ENCODE results near the gene WDR17.

WDR17 gene

GRCh38 chr4:176042195-176042594 lies 23.4 kb upstream of the WDR17 start:
- Histone ChIP-seq H3K27me3 (ENCODE audit: control insufficient read depth, insufficient read depth, low read length, poor library complexity, severe bottlenecking) (no peaks in the 10 kb centered on the region), H3K9me3 (ENCODE audit: control insufficient read depth, low read length) (no peaks in the 10 kb centered on the region), H3K4me1 (ENCODE audit: control insufficient read depth, insufficient read depth, low read length) (no peaks in the 10 kb centered on the region)

GRCh38 chr4:176043838-176044588 lies 21.6 kb upstream of the WDR17 start:
- 73% methylated on average over 9 of the region's 9 CpGs for WGBS, 2 experiments
- no peaks in the 10 kb centered on the region for H3K9me3 ChIP-seq (ENCODE audit: control insufficient read depth, low read length)
- no peak overlapping the region for H3K27ac ChIP-seq (ENCODE audit: insufficient read depth, low read depth, low read length, poor library complexity, severe bottlenecking)
- H3K36me3 ChIP-seq (ENCODE audit: control insufficient read depth, insufficient read depth, low read length): no peaks in the 10 kb centered on the region
- H3K4me1 ChIP-seq (ENCODE audit: control insufficient read depth, insufficient read depth, low read length): no peaks in the 10 kb centered on the region
- no peak overlapping the region for H3K4me3 ChIP-seq (ENCODE audit: insufficient read depth, low read depth, low read length)
- no peaks in the 10 kb centered on the region for H3K27me3 ChIP-seq (ENCODE audit: control insufficient read depth, insufficient read depth, low read length, poor library complexity, severe bottlenecking)

More at GRCh38 chr4:176042195-176042594, 23.4 kb upstream of the WDR17 start:
- Histone ChIP-seq H3K27ac (ENCODE audit: insufficient read depth, low read depth, low read length, poor library complexity, severe bottlenecking) (no peak overlapping the region), H3K36me3 (ENCODE audit: control insufficient read depth, insufficient read depth, low read length) (no peaks in the 10 kb centered on the region), H3K4me3 (ENCODE audit: insufficient read depth, low read depth, low read length) (no peak overlapping the region)

DNA sequence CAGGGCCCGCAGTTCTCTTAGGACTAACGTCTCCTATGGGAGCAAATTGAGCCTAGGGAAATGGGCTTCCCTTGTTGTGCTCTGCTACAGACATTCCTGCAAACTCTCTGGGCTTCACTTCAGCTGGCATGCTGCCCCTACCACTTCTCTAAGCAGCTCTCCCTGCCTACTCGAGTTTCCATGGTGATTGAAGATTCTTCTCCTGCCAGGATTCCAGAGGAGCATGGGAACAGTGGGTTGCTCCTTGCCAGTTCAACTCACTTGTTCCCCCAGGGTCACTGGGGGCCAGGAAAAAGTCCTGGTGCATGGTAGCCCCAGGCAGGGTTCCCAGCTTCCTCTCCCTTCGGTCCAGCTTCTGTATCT lies 21.1 kb upstream of the WDR17 start:
- 83 to 92% methylated on average over 4 of the region's 4 CpGs for WGBS, 2 experiments
- Histone ChIP-seq H3K27ac (ENCODE audit: insufficient read depth, low read depth, low read length, poor library complexity, severe bottlenecking) (no peak overlapping the region), H3K4me1 (ENCODE audit: control insufficient read depth, insufficient read depth, low read length) (no peaks in the 10 kb centered on the region), H3K36me3 (ENCODE audit: control insufficient read depth, insufficient read depth, low read length) (no peaks in the 10 kb centered on the region), H3K4me3 (ENCODE audit: insufficient read depth, low read depth, low read length) (no peak overlapping the region), H3K27me3 (ENCODE audit: control insufficient read depth, insufficient read depth, low read length, poor library complexity, severe bottlenecking) (no peaks in the 10 kb centered on the region), H3K9me3 (ENCODE audit: control insufficient read depth, low read length) (no peaks in the 10 kb centered on the region)

- H3K36me3 ChIP-seq (ENCODE audit: control insufficient read depth, insufficient read depth, low read length): no peaks in the 10 kb centered on the region
- no peaks in the 10 kb centered on the region for H3K9me3 ChIP-seq (ENCODE audit: control insufficient read depth, low read length)
- H3K27ac ChIP-seq (ENCODE audit: insufficient read depth, low read depth, low read length, poor library complexity, severe bottlenecking): no peak overlapping the region
- H3K4me3 ChIP-seq (ENCODE audit: insufficient read depth, low read depth, low read length): no peak overlapping the region
- 95 to 96% methylated on average over 4 of the region's 4 CpGs for WGBS, 2 experiments
- no peaks in the 10 kb centered on the region for H3K27me3 ChIP-seq (ENCODE audit: control insufficient read depth, insufficient read depth, low read length, poor library complexity, severe bottlenecking)
- H3K4me1 ChIP-seq (ENCODE audit: control insufficient read depth, insufficient read depth, low read length): no peaks in the 10 kb centered on the region
Measured at GRCh38 chr4:176048631-176049030, 17.0 kb upstream of the WDR17 start.

- H3K27me3 ChIP-seq (ENCODE audit: control insufficient read depth, insufficient read depth, low read length, poor library complexity, severe bottlenecking): no peaks in the 10 kb centered on the region
- no peaks in the 10 kb centered on the region for H3K9me3 ChIP-seq (ENCODE audit: control insufficient read depth, low read length)
- H3K36me3 ChIP-seq (ENCODE audit: control insufficient read depth, insufficient read depth, low read length): no peaks in the 10 kb centered on the region
- H3K4me3 ChIP-seq (ENCODE audit: insufficient read depth, low read depth, low read length): no peak overlapping the region
- 89 to 94% methylated on average over 6 of the region's 6 CpGs for WGBS, 2 experiments
- no peak overlapping the region for H3K27ac ChIP-seq (ENCODE audit: insufficient read depth, low read depth, low read length, poor library complexity, severe bottlenecking)
- no peaks in the 10 kb centered on the region for H3K4me1 ChIP-seq (ENCODE audit: control insufficient read depth, insufficient read depth, low read length)
Measured at GRCh38 chr4:176052744-176053143, 12.9 kb upstream of the WDR17 start.

GRCh38 chr4:176053785-176054184 lies 11.9 kb upstream of the WDR17 start:
- 91 to 100% methylated on average over 2 of the region's 2 CpGs for WGBS, 2 experiments
- no peaks in the 10 kb centered on the region for H3K4me1 ChIP-seq (ENCODE audit: control insufficient read depth, insufficient read depth, low read length)

GRCh38 chr4:176054942-176055341 lies 10.7 kb upstream of the WDR17 start:
- no peaks in the 10 kb centered on the region for H3K27me3 ChIP-seq (ENCODE audit: control insufficient read depth, insufficient read depth, low read length, poor library complexity, severe bottlenecking)

More at GRCh38 chr4:176053785-176054184, 11.9 kb upstream of the WDR17 start:
- Histone ChIP-seq H3K36me3 (ENCODE audit: control insufficient read depth, insufficient read depth, low read length) (no peaks in the 10 kb centered on the region), H3K27ac (ENCODE audit: insufficient read depth, low read depth, low read length, poor library complexity, severe bottlenecking) (no peak overlapping the region), H3K4me3 (ENCODE audit: insufficient read depth, low read depth, low read length) (no peak overlapping the region), H3K9me3 (ENCODE audit: control insufficient read depth, low read length) (no peaks in the 10 kb centered on the region), H3K27me3 (ENCODE audit: control insufficient read depth, insufficient read depth, low read length, poor library complexity, severe bottlenecking) (no peaks in the 10 kb centered on the region)

DNA sequence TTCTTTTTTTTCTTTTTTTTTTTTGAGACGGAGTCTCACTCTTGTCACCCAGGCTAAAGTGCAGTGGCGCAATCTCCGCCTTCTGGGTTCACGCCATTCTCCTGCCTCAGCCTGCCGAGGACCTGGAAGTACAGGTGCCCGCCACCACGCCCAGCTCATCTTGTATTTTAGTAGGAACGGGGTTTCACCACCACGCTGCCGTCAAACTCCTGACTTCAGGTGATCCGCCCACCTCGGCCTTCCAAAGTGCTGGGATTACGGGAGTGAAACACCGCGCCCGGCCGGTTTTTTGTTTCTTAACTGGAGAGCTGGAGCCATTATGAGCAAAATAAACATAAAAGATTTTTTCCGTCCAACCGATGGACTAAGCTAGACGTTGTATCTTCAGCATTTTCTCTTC lies 1.9 kb upstream of the WDR17 start:
- H3K36me3 ChIP-seq (ENCODE audit: control insufficient read depth, insufficient read depth, low read length): no peaks in the 10 kb centered on the region
- H3K4me3 ChIP-seq (ENCODE audit: insufficient read depth, low read depth, low read length): no peak overlapping the region
- no peaks in the 10 kb centered on the region for H3K27me3 ChIP-seq (ENCODE audit: control insufficient read depth, insufficient read depth, low read length, poor library complexity, severe bottlenecking)
- H3K27ac ChIP-seq (ENCODE audit: insufficient read depth, low read depth, low read length, poor library complexity, severe bottlenecking): no peak overlapping the region
- WGBS, 2 experiments: 92 to 94% methylated on average over 20 of the region's 20 CpGs
- no peaks in the 10 kb centered on the region for H3K9me3 ChIP-seq (ENCODE audit: control insufficient read depth, low read length)
- peaks cover 3% of the 10 kb centered on the region for H3K4me1 ChIP-seq (ENCODE audit: control insufficient read depth, insufficient read depth, low read length)

More at GRCh38 chr4:176054942-176055341, 10.7 kb upstream of the WDR17 start:
- Histone ChIP-seq H3K27ac (ENCODE audit: insufficient read depth, low read depth, low read length, poor library complexity, severe bottlenecking) (no peak overlapping the region), H3K4me1 (ENCODE audit: control insufficient read depth, insufficient read depth, low read length) (no peaks in the 10 kb centered on the region), H3K9me3 (ENCODE audit: control insufficient read depth, low read length) (no peaks in the 10 kb centered on the region), H3K4me3 (ENCODE audit: insufficient read depth, low read depth, low read length) (no peak overlapping the region), H3K36me3 (ENCODE audit: control insufficient read depth, insufficient read depth, low read length) (no peaks in the 10 kb centered on the region)
- no CpG with 5 or more reads among the region's 2 CpGs for WGBS, 2 experiments

- H3K36me3 ChIP-seq (ENCODE audit: control insufficient read depth, insufficient read depth, low read length): no peaks in the 10 kb centered on the region
- no peak overlapping the region for H3K4me3 ChIP-seq (ENCODE audit: insufficient read depth, low read depth, low read length)
- no peaks in the 10 kb centered on the region for H3K9me3 ChIP-seq (ENCODE audit: control insufficient read depth, low read length)
- WGBS, 2 experiments: 95 to 96% methylated on average over 1 to 2 of the region's 2 CpGs
- H3K27ac ChIP-seq (ENCODE audit: insufficient read depth, low read depth, low read length, poor library complexity, severe bottlenecking): no peak overlapping the region
- H3K27me3 ChIP-seq (ENCODE audit: control insufficient read depth, insufficient read depth, low read length, poor library complexity, severe bottlenecking): no peaks in the 10 kb centered on the region
- H3K4me1 ChIP-seq (ENCODE audit: control insufficient read depth, insufficient read depth, low read length): peaks cover 3% of the 10 kb centered on the region
Measured at GRCh38 chr4:176064539-176064938, 1.1 kb upstream of the WDR17 start.

GRCh38 chr4:176066757-176067156 lies 1.1 kb downstream of the WDR17 start:
- no peak overlapping the region for H3K27ac ChIP-seq (ENCODE audit: insufficient read depth, low read depth, low read length, poor library complexity, severe bottlenecking)

GRCh38 chr4:176077561-176077960 lies 11.9 kb downstream of the WDR17 start:
- H3K27ac ChIP-seq (ENCODE audit: insufficient read depth, low read depth, low read length, poor library complexity, severe bottlenecking): no peak overlapping the region
- no peaks in the 10 kb centered on the region for H3K27me3 ChIP-seq (ENCODE audit: control insufficient read depth, insufficient read depth, low read length, poor library complexity, severe bottlenecking)
- H3K4me3 ChIP-seq (ENCODE audit: insufficient read depth, low read depth, low read length): no peak overlapping the region
- no peaks in the 10 kb centered on the region for H3K4me1 ChIP-seq (ENCODE audit: control insufficient read depth, insufficient read depth, low read length)
- H3K9me3 ChIP-seq (ENCODE audit: control insufficient read depth, low read length): no peaks in the 10 kb centered on the region
- H3K36me3 ChIP-seq (ENCODE audit: control insufficient read depth, insufficient read depth, low read length): no peaks in the 10 kb centered on the region

More at GRCh38 chr4:176066757-176067156, 1.1 kb downstream of the WDR17 start:
- Histone ChIP-seq H3K9me3 (ENCODE audit: control insufficient read depth, low read length) (no peaks in the 10 kb centered on the region), H3K4me1 (ENCODE audit: control insufficient read depth, insufficient read depth, low read length) (peaks cover 3% of the 10 kb centered on the region), H3K4me3 (ENCODE audit: insufficient read depth, low read depth, low read length) (no peak overlapping the region), H3K27me3 (ENCODE audit: control insufficient read depth, insufficient read depth, low read length, poor library complexity, severe bottlenecking) (no peaks in the 10 kb centered on the region), H3K36me3 (ENCODE audit: control insufficient read depth, insufficient read depth, low read length) (no peaks in the 10 kb centered on the region)
- WGBS, 2 experiments: 93 to 100% methylated on average over 4 to 5 of the region's 6 CpGs
